ENCODE results near the gene OR2B6. TPM values are rescaled to one million over a fixed set of nuclear protein-coding genes. Genes with fewer than 3 reads are reported as not detected.

OR2B6 gene
- total RNA-seq, 1 experiment from 2014 or later: 0.78 TPM

DNA sequence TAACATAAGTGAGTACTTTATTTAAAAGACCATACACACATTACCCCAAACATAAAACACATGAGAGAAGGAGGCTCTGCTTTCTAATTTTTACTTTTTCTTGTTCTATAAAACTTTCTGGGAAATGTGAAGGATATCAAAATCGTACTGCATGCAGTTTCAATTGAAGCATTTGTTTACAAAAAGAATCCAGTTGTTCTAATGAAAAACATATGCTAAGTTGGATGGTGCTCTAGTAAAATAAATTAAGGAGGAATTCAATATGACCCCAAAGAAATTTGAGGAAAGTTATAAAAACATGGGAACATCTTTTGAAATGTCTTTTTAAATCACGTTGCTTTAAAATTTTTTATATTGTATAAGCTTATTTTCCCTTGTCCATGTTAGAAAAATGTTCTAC lies 37.6 kb downstream of the OR2B6 start:
- TF ChIP-seq, protein P1, sequence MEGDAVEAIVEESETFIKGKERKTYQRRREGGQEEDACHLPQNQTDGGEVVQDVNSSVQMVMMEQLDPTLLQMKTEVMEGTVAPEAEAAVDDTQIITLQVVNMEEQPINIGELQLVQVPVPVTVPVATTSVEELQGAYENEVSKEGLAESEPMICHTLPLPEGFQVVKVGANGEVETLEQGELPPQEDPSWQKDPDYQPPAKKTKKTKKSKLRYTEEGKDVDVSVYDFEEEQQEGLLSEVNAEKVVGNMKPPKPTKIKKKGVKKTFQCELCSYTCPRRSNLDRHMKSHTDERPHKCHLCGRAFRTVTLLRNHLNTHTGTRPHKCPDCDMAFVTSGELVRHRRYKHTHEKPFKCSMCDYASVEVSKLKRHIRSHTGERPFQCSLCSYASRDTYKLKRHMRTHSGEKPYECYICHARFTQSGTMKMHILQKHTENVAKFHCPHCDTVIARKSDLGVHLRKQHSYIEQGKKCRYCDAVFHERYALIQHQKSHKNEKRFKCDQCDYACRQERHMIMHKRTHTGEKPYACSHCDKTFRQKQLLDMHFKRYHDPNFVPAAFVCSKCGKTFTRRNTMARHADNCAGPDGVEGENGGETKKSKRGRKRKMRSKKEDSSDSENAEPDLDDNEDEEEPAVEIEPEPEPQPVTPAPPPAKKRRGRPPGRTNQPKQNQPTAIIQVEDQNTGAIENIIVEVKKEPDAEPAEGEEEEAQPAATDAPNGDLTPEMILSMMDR (IDR thresholded peaks at IDR 0.05; ENCODE audit: unreplicated experiment): no peak
- CTCF ChIA-PET: interaction anchor here (0.7 kb wide), 1 partner anchor 12 kb away, joined by 3 read pairs; no protein-coding TSS in a partner anchor
- Mint-ChIP-seq H3K27ac (ENCODE audit: unreplicated experiment) (no peak overlapping the region), H3K27me3 (ENCODE audit: unreplicated experiment) (peaks cover 26% of the 10 kb centered on the region), H3K9me3 (ENCODE audit: low read depth, unreplicated experiment) (no peaks in the 10 kb centered on the region), H3K36me3 (ENCODE audit: insufficient read depth, unreplicated experiment) (no peaks in the 10 kb centered on the region), H3K4me3 (ENCODE audit: low read depth, unreplicated experiment) (no peak overlapping the region), H3K4me1 (ENCODE audit: low read depth, unreplicated experiment) (no peaks in the 10 kb centered on the region)
- no TSS peak for BruUV-seq (replicated peaks)
- intact Hi-C loops (cut with micrococcal nuclease; ENCODE audit: unreplicated experiment): no loop called here
- no peak for DNase-seq

DNA sequence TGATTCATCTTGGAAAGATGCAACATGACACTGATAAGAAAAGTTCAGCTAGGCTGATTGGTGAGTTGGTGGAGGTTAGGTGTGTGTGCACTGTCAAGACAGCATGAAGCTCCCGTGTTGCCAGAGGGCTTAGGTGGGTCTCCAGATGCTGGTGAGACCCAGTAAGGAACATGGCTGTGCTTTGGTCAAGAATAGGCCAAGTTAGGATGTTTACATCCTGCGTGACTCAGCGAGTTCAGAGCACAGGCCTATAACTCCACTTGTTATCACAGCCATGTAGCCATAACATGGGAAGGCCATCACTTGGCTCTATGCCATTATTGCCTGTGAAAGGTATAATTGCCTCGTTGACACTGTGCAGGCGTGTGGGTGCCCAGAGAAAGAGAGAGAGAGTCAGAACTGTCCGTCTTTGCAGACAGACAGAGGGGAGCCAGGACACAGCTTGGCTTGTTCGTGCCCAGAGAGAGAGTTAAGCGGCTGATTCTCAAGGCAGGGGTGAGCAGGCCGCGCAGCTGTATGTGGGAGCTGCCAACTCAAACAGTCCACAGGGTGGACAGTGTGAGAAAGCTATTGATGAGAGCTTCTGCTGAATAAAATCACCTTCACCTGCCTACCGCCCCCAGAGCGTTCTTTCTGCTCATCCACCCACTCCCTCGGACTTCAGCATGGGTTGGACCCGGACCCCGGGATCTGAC lies 43.5 kb downstream of the OR2B6 start:
- Mint-ChIP-seq H3K36me3 (ENCODE audit: insufficient read depth, unreplicated experiment) (no peaks in the 10 kb centered on the region), H3K9me3 (ENCODE audit: low read depth, unreplicated experiment) (no peaks in the 10 kb centered on the region), H3K27me3 (ENCODE audit: unreplicated experiment) (peaks cover 14% of the 10 kb centered on the region), H3K4me3 (ENCODE audit: low read depth, unreplicated experiment) (no peak overlapping the region), H3K4me1 (ENCODE audit: low read depth, unreplicated experiment) (no peaks in the 10 kb centered on the region), H3K27ac (ENCODE audit: unreplicated experiment) (no peak overlapping the region)
- TF ChIP-seq, protein P1 (IDR thresholded peaks at IDR 0.05; ENCODE audit: unreplicated experiment): no peak
- CTCF ChIA-PET: no interaction called here
- no peak for DNase-seq
- intact Hi-C loops (cut with micrococcal nuclease; ENCODE audit: unreplicated experiment): no loop called here
- no TSS peak for BruUV-seq (replicated peaks)

DNA sequence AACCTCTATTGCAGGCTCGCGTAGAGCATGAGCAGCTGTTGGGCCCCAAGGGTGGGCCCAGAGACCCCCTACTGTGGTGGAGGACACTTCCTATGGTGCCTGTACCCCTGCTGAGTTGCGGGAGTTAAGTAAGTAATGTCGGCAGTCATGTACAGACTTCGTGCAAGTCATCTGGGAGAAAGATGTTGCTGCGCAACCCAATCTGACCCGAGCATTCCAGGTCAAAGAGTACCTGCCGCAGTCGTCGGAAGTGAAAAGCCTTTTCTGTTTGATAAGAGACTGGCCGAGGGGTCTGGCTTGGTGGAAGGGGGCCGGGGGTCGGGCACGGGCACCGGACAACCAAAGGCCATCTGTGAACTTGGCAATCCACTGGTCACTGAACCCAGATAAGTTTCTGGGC lies 44.3 kb downstream of the OR2B6 start:
- Mint-ChIP-seq H3K27ac (ENCODE audit: unreplicated experiment) (no peak overlapping the region), H3K36me3 (ENCODE audit: insufficient read depth, unreplicated experiment) (no peaks in the 10 kb centered on the region), H3K4me3 (ENCODE audit: low read depth, unreplicated experiment) (no peak overlapping the region), H3K4me1 (ENCODE audit: low read depth, unreplicated experiment) (no peaks in the 10 kb centered on the region), H3K9me3 (ENCODE audit: low read depth, unreplicated experiment) (no peaks in the 10 kb centered on the region), H3K27me3 (ENCODE audit: unreplicated experiment) (peaks cover 7% of the 10 kb centered on the region)
- TF ChIP-seq, protein P1 (IDR thresholded peaks at IDR 0.05; ENCODE audit: unreplicated experiment): no peak
- no TSS peak for BruUV-seq (replicated peaks)
- intact Hi-C loops (cut with micrococcal nuclease; ENCODE audit: unreplicated experiment): no loop called here
- no peak for DNase-seq
- CTCF ChIA-PET: no interaction called here

DNA sequence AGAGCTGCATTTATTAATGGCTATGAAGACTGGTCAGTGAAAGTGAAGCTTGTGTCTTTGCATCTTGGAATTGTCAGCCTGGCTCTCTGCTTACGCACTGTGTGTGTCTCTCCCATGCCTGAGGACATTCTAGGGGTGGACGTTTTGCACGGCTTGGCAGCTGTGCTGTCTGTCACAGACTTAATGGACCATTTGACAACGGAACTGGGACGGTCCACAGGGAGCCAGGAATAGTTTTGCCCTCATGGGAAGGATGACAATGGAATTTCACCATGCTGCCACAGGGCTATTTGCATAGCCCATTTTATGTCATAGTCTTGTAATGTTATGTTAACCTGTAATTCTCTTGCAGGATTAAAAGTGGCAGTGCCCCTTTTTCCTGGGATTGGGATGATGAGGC lies 44.7 kb downstream of the OR2B6 start:
- CTCF ChIA-PET: no interaction called here
- no TSS peak for BruUV-seq (replicated peaks)
- H3K36me3 Mint-ChIP-seq (ENCODE audit: insufficient read depth, unreplicated experiment): no peaks in the 10 kb centered on the region
- peaks cover 3% of the 10 kb centered on the region for H3K27me3 Mint-ChIP-seq (ENCODE audit: unreplicated experiment)
- intact Hi-C loops (cut with micrococcal nuclease; ENCODE audit: unreplicated experiment): no loop called here
- TF ChIP-seq, protein P1 (IDR thresholded peaks at IDR 0.05; ENCODE audit: unreplicated experiment): no peak
- H3K4me3 Mint-ChIP-seq (ENCODE audit: low read depth, unreplicated experiment): no peak overlapping the region
- H3K27ac Mint-ChIP-seq (ENCODE audit: unreplicated experiment): no peak overlapping the region
- H3K9me3 Mint-ChIP-seq (ENCODE audit: low read depth, unreplicated experiment): no peaks in the 10 kb centered on the region
- no peak for DNase-seq
- H3K4me1 Mint-ChIP-seq (ENCODE audit: low read depth, unreplicated experiment): no peaks in the 10 kb centered on the region
